ENCODE measurements around the gene ASIC1. TPM values are rescaled to one million over a fixed set of nuclear protein-coding genes. Genes with fewer than 3 reads are reported as not detected.

ASIC1 gene
- total RNA-seq, 2 experiments from 2014 or later = 0.59 TPM; not detected in 1

GRCh38 chr12:50014342-50014741 lies 43.1 kb upstream of the ASIC1 start:
- H3K9me3 ChIP-seq (ENCODE audit: low read length) = no peaks in the 10 kb centered on the region
- no peak overlapping the region for H3K27ac ChIP-seq (ENCODE audit: low read depth, low read length, poor library complexity, severe bottlenecking)
- no peaks in the 10 kb centered on the region for H3K9me2 ChIP-seq (ENCODE audit: insufficient read depth, low read length)
- no peak overlapping the region for H3K4me3 ChIP-seq (ENCODE audit: low read depth, low read length, poor library complexity, severe bottlenecking)
- H3K36me3 ChIP-seq (ENCODE audit: insufficient read depth, low read length) = peaks cover 80% of the 10 kb centered on the region
- H3K4me1 ChIP-seq (ENCODE audit: insufficient read depth, low read length, poor library complexity, severe bottlenecking) = peaks cover 8% of the 10 kb centered on the region
- no peak for TF ChIP-seq CTCF (conservative IDR thresholded peaks at IDR 0.05; ENCODE audit: low read length)
- no peak for TF ChIP-seq EZH2phosphoT487 (IDR thresholded peaks at IDR 0.05; ENCODE audit: borderline replicate concordance, low read depth, low read length)
- H3K79me2 ChIP-seq (ENCODE audit: insufficient read depth, low read depth, low read length) = peaks cover 67% of the 10 kb centered on the region
- no peak for DNase-seq (ENCODE audit: low spot score)
- ChIA-PET POLR2A (interaction anchor here (0.5 to 1.2 kb wide), 6 partner anchors 9 to 99 kb away, joined by 3 to 5 read pairs (median 4); no protein-coding TSS in a partner anchor), CTCF (ENCODE audit: unreplicated experiment) (no interaction called here)
- H2AFZ ChIP-seq (ENCODE audit: low read length) = no peak overlapping the region
- intact Hi-C loops (cut with micrococcal nuclease; ENCODE audit: unreplicated experiment) = no loop called here
- BruUV-seq (replicated peaks) = no TSS peak
- H4K20me1 ChIP-seq (ENCODE audit: insufficient read depth, low read length) = peaks cover 4% of the 10 kb centered on the region; the same call in 1 of the 2 replicates
- no peak overlapping the region for H3K4me2 ChIP-seq (ENCODE audit: low read length)

GRCh38 chr12:50016501-50017475 lies 40.6 kb upstream of the ASIC1 start:
- POLR2A ChIA-PET = interaction anchor here (0.6 to 1.4 kb wide), 5 partner anchors 9 to 350 kb away, joined by 3 read pairs; partner anchors contain the start of gene RACGAP1
- intact Hi-C loops (cut with micrococcal nuclease; ENCODE audit: unreplicated experiment) = no loop called here
- Histone ChIP-seq H3K36me3 (ENCODE audit: insufficient read depth, low read length) (peaks cover 77% of the 10 kb centered on the region), H3K4me2 (ENCODE audit: low read length) (no peak overlapping the region), H3K9me3 (ENCODE audit: low read length) (no peaks in the 10 kb centered on the region), H3K4me3 (ENCODE audit: low read depth, low read length, poor library complexity, severe bottlenecking) (no peak overlapping the region), H3K79me2 (ENCODE audit: insufficient read depth, low read depth, low read length) (peaks cover 73% of the 10 kb centered on the region), H3K27ac (ENCODE audit: low read depth, low read length, poor library complexity, severe bottlenecking) (no peak overlapping the region), H4K20me1 (ENCODE audit: insufficient read depth, low read length) (peaks cover 13% of the 10 kb centered on the region; the same call in 1 of the 2 replicates), H3K9me2 (ENCODE audit: insufficient read depth, low read length) (no peaks in the 10 kb centered on the region), H2AFZ (ENCODE audit: low read length) (no peak overlapping the region), H3K4me1 (ENCODE audit: insufficient read depth, low read length, poor library complexity, severe bottlenecking) (peaks cover 21% of the 10 kb centered on the region)
- no peak for DNase-seq (ENCODE audit: low spot score)
- TF ChIP-seq EZH2phosphoT487 (IDR thresholded peaks at IDR 0.05; ENCODE audit: borderline replicate concordance, low read depth, low read length) = no peak
- no peak for TF ChIP-seq CTCF (conservative IDR thresholded peaks at IDR 0.05; ENCODE audit: low read length)
- CTCF ChIA-PET (ENCODE audit: unreplicated experiment) = no interaction called here
- BruUV-seq (replicated peaks) = no TSS peak

Measured in OCI-LY7 (cell line).